Measurements from ENCODE around the gene ORM1.

DNA sequence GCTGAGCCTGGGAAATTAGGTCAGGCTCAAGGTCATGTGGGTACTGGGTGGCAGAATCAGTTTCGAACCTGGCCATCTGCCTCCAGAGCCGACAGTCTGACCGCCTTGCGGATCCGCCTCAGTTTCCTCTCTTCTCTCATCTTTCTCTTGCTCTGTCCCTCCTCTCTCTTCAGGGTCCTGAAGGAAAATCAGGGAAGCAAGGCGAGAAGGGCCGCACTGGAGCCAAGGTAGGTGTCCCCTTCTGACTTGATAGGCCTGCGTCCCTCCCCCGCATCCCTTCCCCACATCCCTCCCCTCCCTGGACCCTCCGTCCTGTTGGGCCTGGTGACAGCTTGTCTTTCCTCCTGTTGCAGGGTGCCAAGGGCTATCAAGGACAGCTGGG is 40.8 kb upstream of the ORM1 start:
- TF ChIP-seq, protein P1, sequence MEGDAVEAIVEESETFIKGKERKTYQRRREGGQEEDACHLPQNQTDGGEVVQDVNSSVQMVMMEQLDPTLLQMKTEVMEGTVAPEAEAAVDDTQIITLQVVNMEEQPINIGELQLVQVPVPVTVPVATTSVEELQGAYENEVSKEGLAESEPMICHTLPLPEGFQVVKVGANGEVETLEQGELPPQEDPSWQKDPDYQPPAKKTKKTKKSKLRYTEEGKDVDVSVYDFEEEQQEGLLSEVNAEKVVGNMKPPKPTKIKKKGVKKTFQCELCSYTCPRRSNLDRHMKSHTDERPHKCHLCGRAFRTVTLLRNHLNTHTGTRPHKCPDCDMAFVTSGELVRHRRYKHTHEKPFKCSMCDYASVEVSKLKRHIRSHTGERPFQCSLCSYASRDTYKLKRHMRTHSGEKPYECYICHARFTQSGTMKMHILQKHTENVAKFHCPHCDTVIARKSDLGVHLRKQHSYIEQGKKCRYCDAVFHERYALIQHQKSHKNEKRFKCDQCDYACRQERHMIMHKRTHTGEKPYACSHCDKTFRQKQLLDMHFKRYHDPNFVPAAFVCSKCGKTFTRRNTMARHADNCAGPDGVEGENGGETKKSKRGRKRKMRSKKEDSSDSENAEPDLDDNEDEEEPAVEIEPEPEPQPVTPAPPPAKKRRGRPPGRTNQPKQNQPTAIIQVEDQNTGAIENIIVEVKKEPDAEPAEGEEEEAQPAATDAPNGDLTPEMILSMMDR (IDR thresholded peaks at IDR 0.05): no peak
- no peak for TF ChIP-seq POLR2AphosphoS5 (IDR thresholded peaks at IDR 0.05)
